ENCODE data around the gene PDE10A. TPM values are rescaled to one million over a fixed set of nuclear protein-coding genes. Genes with fewer than 3 reads are reported as not detected.

PDE10A gene
- total RNA-seq, 1 experiment from 2014 or later: 1.8 TPM

DNA sequence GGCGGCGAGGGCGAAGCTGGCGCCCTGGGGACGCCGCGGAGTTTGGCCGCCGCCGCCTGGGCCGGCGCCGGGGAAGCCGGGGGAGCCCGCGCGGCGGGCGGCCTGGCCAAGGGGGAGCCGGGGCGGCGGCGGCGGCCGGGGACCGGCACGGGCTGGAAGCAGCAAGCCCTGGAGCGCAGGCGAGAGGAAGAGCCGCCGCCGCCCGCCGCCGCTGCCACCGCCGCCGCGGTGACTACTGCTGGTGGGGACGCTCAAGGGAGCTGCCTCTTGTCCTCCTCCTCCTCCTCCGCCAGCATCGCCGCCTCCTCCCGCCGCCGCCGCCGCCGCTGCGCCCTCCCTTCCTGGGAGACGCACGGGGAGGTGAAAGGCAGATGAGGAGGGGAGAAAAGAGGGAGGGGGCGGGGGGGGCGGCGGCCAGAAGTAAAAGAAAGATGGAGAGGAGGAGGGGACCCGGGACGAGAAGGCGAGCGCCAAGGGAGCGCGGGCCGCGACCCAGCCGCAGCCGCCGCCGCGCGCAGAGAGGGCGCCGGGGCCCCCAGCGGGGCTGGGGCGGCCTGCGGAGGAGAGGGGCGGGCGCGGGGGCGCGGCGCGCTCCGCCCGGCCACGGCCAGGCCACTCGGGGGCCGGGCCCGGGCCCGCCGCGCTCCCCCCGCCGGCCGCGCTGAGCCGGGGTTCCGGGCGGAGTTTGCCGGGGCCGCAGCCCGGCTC lies 846 bp downstream of the PDE10A start:
- TF ChIP-seq CTCF (IDR thresholded peaks at IDR 0.05; ENCODE audit: unreplicated experiment): no peak
- H3K27ac Mint-ChIP-seq (ENCODE audit: low read depth, unreplicated experiment): no peak overlapping the region
- H3K9me3 Mint-ChIP-seq (ENCODE audit: unreplicated experiment): no peaks in the 10 kb centered on the region
- CTCF ChIA-PET: no interaction called here
- no peak overlapping the region for H3K4me3 Mint-ChIP-seq (ENCODE audit: unreplicated experiment)
- POLR2A ChIA-PET: no interaction called here
- H3K36me3 Mint-ChIP-seq (ENCODE audit: insufficient read depth, unreplicated experiment): no peaks in the 10 kb centered on the region
- DNase-seq (ENCODE audit: unreplicated experiment): no peak
- no peaks in the 10 kb centered on the region for H3K27me3 Mint-ChIP-seq (ENCODE audit: insufficient read depth, unreplicated experiment)
- no TSS peak for BruUV-seq (replicated peaks)
- peaks cover 7% of the 10 kb centered on the region for H3K4me1 Mint-ChIP-seq (ENCODE audit: insufficient read depth, unreplicated experiment)
- intact Hi-C loops (cut with micrococcal nuclease): no loop called here

DNA sequence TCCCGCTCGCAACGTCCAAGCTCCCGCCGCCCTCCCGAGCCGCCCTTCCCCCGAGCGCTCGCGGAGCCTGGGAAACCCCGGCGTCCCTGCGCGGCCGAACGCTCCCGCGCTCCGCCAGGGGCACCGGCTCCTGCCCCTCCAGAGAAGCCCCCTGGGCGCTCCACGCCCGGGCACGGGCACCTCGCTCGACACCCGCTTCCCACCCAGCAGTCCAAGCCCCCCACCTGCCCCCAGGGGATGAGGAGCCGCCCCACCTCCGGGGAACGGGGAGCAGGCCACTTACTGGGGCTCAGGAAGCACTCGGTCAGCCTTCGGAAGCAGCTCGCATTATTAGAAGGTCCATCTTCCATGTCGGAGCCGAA lies 1.4 kb downstream of the PDE10A start:
- POLR2A ChIA-PET: no interaction called here
- BruUV-seq (replicated peaks): no TSS peak
- no peaks in the 10 kb centered on the region for H3K27me3 Mint-ChIP-seq (ENCODE audit: insufficient read depth, unreplicated experiment)
- intact Hi-C loops (cut with micrococcal nuclease): no loop called here
- no peaks in the 10 kb centered on the region for H3K9me3 Mint-ChIP-seq (ENCODE audit: unreplicated experiment)
- H3K36me3 Mint-ChIP-seq (ENCODE audit: insufficient read depth, unreplicated experiment): no peaks in the 10 kb centered on the region
- H3K27ac Mint-ChIP-seq (ENCODE audit: low read depth, unreplicated experiment): no peak overlapping the region
- TF ChIP-seq CTCF (IDR thresholded peaks at IDR 0.05; ENCODE audit: unreplicated experiment): no peak
- no peak for DNase-seq (ENCODE audit: unreplicated experiment)
- H3K4me3 Mint-ChIP-seq (ENCODE audit: unreplicated experiment): no peak overlapping the region
- CTCF ChIA-PET: no interaction called here
- peaks cover 7% of the 10 kb centered on the region for H3K4me1 Mint-ChIP-seq (ENCODE audit: insufficient read depth, unreplicated experiment)

DNA sequence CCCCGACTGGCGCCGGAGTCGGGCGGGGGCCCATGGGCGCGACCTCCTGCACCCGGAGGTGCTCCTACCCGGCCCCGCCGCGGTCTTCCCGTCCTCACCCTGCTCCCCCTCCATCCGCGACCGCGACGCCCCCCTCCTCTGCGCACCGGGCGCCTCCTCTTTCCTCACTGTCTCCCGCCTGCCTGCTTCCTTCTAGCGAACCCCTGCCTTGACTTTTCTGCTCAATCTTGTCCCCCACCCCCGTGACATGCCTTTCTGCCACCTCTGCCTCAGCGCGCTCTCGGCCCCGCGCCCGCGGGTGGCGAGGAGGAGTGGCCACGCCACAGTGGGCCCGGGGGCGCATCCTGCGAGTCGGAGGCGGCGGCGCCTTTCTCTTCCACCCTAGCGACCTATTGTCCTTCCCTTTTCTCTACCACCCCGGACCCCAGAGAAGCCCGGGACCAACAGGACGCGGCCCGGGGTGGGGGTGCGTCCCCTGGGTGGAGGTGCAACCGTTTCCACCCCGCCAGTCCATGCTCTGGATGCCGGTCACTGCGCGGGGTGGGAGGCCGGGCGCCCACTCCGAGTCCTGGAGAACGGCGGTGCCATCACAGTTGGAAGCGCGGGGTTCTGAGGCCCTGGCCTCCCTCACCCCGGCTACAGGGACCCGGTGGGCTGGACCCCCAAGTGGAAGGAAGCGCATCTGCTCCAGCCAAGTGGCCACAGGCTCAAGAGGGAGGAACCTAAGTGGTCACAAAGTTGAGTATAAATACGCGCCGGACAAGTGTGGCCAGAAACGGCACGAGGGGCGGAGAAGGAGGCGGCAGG lies 2.0 kb downstream of the PDE10A start:
- DNase-seq (ENCODE audit: unreplicated experiment): no peak
- POLR2A ChIA-PET: no interaction called here
- H3K4me3 Mint-ChIP-seq (ENCODE audit: unreplicated experiment): no peak overlapping the region
- CTCF ChIA-PET: no interaction called here
- no peak overlapping the region for H3K27ac Mint-ChIP-seq (ENCODE audit: low read depth, unreplicated experiment)
- peaks cover 7% of the 10 kb centered on the region for H3K4me1 Mint-ChIP-seq (ENCODE audit: insufficient read depth, unreplicated experiment)
- no TSS peak for BruUV-seq (replicated peaks)
- H3K27me3 Mint-ChIP-seq (ENCODE audit: insufficient read depth, unreplicated experiment): no peaks in the 10 kb centered on the region
- intact Hi-C loops (cut with micrococcal nuclease): no loop called here
- H3K36me3 Mint-ChIP-seq (ENCODE audit: insufficient read depth, unreplicated experiment): no peaks in the 10 kb centered on the region
- no peak for TF ChIP-seq CTCF (IDR thresholded peaks at IDR 0.05; ENCODE audit: unreplicated experiment)
- no peaks in the 10 kb centered on the region for H3K9me3 Mint-ChIP-seq (ENCODE audit: unreplicated experiment)

- POLR2A ChIA-PET: no interaction called here
- Mint-ChIP-seq H3K36me3 (ENCODE audit: insufficient read depth, unreplicated experiment) (no peaks in the 10 kb centered on the region), H3K4me3 (ENCODE audit: unreplicated experiment) (no peak overlapping the region), H3K27ac (ENCODE audit: low read depth, unreplicated experiment) (no peak overlapping the region), H3K27me3 (ENCODE audit: insufficient read depth, unreplicated experiment) (no peaks in the 10 kb centered on the region), H3K4me1 (ENCODE audit: insufficient read depth, unreplicated experiment) (peaks cover 7% of the 10 kb centered on the region), H3K9me3 (ENCODE audit: unreplicated experiment) (no peaks in the 10 kb centered on the region)
- BruUV-seq (replicated peaks): no TSS peak
- TF ChIP-seq CTCF (IDR thresholded peaks at IDR 0.05; ENCODE audit: unreplicated experiment): no peak
- intact Hi-C loops (cut with micrococcal nuclease): no loop called here
- CTCF ChIA-PET: no interaction called here
- DNase-seq (ENCODE audit: unreplicated experiment): no peak
Observed at GRCh38 chr6:165659945-165660856, 2.8 kb downstream of the PDE10A start.

All from MCF 10A (cell line).